DOHH2 (cell line): ENCODE measurements around the gene UMAD1.

ENCODE experiments used
- H3F3A ChIP-seq: fragments of 200-600 bp; sonication (generic), shearing (Covaris generic); 2 replicates; pipeline ENCODE4 v1.6.0; 2016; ENCODE audit warnings: antibody characterized with exemption, mild to moderate bottlenecking; ENCODE audit not compliant: control insufficient read depth, insufficient read depth
- H3K27ac ChIP-seq: fragments of 200-600 bp; sonication (generic); 2 replicates; pipeline ENCODE4 v1.5.1; 2014; ENCODE audit warnings: low read depth, mild to moderate bottlenecking, low read length, moderate library complexity
- H3K27me3 ChIP-seq: fragments of 200-600 bp; sonication (generic); 2 replicates; pipeline ENCODE4 v1.6.1; 2014; ENCODE audit warnings: mild to moderate bottlenecking, low read length, mixed read lengths; ENCODE audit not compliant: control insufficient read depth
- H3K36me3 ChIP-seq: fragments of 200-600 bp; sonication (generic); 2 replicates; pipeline ENCODE4 v1.6.1; 2014; ENCODE audit warnings: mild to moderate bottlenecking, low read length, moderate library complexity, mixed read lengths; ENCODE audit not compliant: control insufficient read depth
- H3K4me1 ChIP-seq: fragments of 200-600 bp; sonication (generic); 2 replicates; pipeline ENCODE4 v1.6.1; 2014; ENCODE audit warnings: mild to moderate bottlenecking, low read length, mixed read lengths; ENCODE audit not compliant: control insufficient read depth
- H3K4me2 ChIP-seq: fragments of 200-600 bp; sonication (generic); 2 replicates; pipeline ENCODE4 v1.6.0; 2014; ENCODE audit warnings: mild to moderate bottlenecking, low read length, moderate library complexity
- H3K4me3 ChIP-seq: fragments of 200-600 bp; sonication (generic); 2 replicates; pipeline ENCODE4 v1.5.1; 2014; ENCODE audit warnings: mild to moderate bottlenecking, low read length, mixed read lengths
- H3K79me2 ChIP-seq: fragments of 200-600 bp; sonication (generic); 2 replicates; pipeline ENCODE4 v1.6.1; 2014; ENCODE audit warnings: mild to moderate bottlenecking, low read length, mixed read lengths; ENCODE audit not compliant: control insufficient read depth
- H3K9me2 ChIP-seq: fragments of 200-600 bp; sonication (generic); replicated peaks from 2 replicates; pipeline ENCODE4 v1.6.1; 2014; ENCODE audit warnings: mild to moderate bottlenecking, low read length, mixed read lengths; ENCODE audit not compliant: control insufficient read depth
- H3K9me3 ChIP-seq: fragments of 200-600 bp; sonication (generic); 2 replicates; pipeline ENCODE4 v1.6.1; 2014; ENCODE audit warnings: antibody characterized with exemption, low read length, mixed read lengths; ENCODE audit not compliant: control insufficient read depth, insufficient read depth
- H4K20me1 ChIP-seq: fragments of 200-600 bp; sonication (generic); 2 replicates; pipeline ENCODE4 v1.6.0; 2014; ENCODE audit warnings: low read depth, mild to moderate bottlenecking, antibody characterized with exemption, low read length, moderate library complexity; ENCODE audit not compliant: control insufficient read depth, insufficient read depth
- CTCF ChIP-seq: fragments of 200-600 bp; sonication (generic); IDR thresholded peaks from one replicate; pipeline ENCODE4 v1.5.1; 2014; ENCODE audit warnings: antibody characterized with exemption, mild to moderate bottlenecking, low read depth, low read length; ENCODE audit not compliant: poor library complexity, severe bottlenecking
- EZH2phosphoT487 ChIP-seq: fragments of 200-600 bp; sonication (generic); IDR thresholded peaks from 2 replicates; pipeline ENCODE4 v1.6.1; 2017; ENCODE audit warnings: borderline replicate concordance, mild to moderate bottlenecking, antibody characterized with exemption, low read length, moderate library complexity, mixed read lengths

Gene UMAD1

DNA sequence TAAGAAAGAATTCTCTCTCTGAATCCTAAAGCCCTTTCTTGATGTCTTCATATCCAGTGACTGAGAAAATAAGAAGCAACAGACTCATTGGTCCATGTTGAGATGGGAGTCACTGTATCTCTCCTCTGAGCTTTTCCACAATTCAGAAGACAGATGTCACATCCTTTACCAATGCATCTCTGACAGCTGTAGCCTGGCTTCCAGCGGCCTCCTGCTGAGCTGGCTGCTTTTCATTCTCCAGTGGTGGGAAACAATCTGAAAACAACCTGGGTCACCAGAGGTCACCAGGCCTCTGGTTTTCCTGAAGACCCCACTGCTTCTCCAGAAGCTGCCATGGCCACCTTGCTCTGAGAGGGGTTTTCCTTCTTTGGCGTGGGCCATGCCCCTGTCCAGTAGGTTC lies 96.1 kb downstream of the UMAD1 start:
- TF ChIP-seq CTCF (no peak), EZH2phosphoT487 (no peak)
- Histone ChIP-seq H3K79me2 (no peaks in the 10 kb centered on the region), H4K20me1 (no peaks in the 10 kb centered on the region)

DNA sequence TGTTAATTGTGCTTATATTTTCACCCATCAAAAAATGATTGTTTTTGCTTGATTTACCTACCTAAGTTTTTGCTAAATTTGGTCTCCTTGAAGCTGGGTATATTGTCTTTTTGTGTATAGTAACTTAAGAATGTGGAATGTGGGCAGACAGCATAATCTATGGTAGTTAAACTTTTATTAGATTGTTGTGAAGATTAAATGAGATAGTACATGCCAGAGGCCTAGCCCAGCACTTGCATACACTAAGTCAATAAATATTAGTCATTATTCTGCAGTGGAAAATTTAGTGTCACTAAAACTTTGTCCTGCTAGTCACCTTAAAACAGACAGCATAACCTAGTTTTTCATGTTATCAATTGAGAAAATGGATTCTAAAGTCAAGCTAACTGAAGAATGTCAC lies 97.1 kb downstream of the UMAD1 start:
- H3K4me3 ChIP-seq, result no peak overlapping the region
- no peaks in the 10 kb centered on the region for H3K79me2 ChIP-seq
- H3F3A ChIP-seq, result no peaks in the 10 kb centered on the region
- H3K36me3 ChIP-seq, result no peaks in the 10 kb centered on the region
- H3K27me3 ChIP-seq, result no peaks in the 10 kb centered on the region
- H4K20me1 ChIP-seq, result no peaks in the 10 kb centered on the region
- no peak overlapping the region for H3K27ac ChIP-seq
- peaks cover 17% of the 10 kb centered on the region for H3K4me1 ChIP-seq
- no peaks in the 10 kb centered on the region for H3K9me2 ChIP-seq
- H3K4me2 ChIP-seq, result no peak overlapping the region
- H3K9me3 ChIP-seq, result no peaks in the 10 kb centered on the region
- no peak for TF ChIP-seq CTCF
- TF ChIP-seq EZH2phosphoT487, result no peak

More for the DNA sequence above, 96.1 kb downstream of the UMAD1 start:
- no peak overlapping the region for H3K27ac ChIP-seq
- H3K9me2 ChIP-seq, result no peaks in the 10 kb centered on the region
- no peaks in the 10 kb centered on the region for H3K36me3 ChIP-seq
- H3K27me3 ChIP-seq, result no peaks in the 10 kb centered on the region
- H3K9me3 ChIP-seq, result no peaks in the 10 kb centered on the region
- H3K4me1 ChIP-seq, result peaks cover 17% of the 10 kb centered on the region
- no peak overlapping the region for H3K4me2 ChIP-seq
- H3F3A ChIP-seq, result no peaks in the 10 kb centered on the region
- H3K4me3 ChIP-seq, result no peak overlapping the region

GRCh38 chr7:7738177-7738576 lies 97.6 kb downstream of the UMAD1 start:
- no peaks in the 10 kb centered on the region for H3K9me2 ChIP-seq
- no peaks in the 10 kb centered on the region for H3K36me3 ChIP-seq
- no peaks in the 10 kb centered on the region for H3K79me2 ChIP-seq
- no peak overlapping the region for H3K4me3 ChIP-seq
- no peaks in the 10 kb centered on the region for H3F3A ChIP-seq
- no peak for TF ChIP-seq EZH2phosphoT487
- no peak for TF ChIP-seq CTCF
- H3K9me3 ChIP-seq, result no peaks in the 10 kb centered on the region
- no peaks in the 10 kb centered on the region for H3K27me3 ChIP-seq
- H4K20me1 ChIP-seq, result no peaks in the 10 kb centered on the region
- no peak overlapping the region for H3K27ac ChIP-seq
- no peak overlapping the region for H3K4me2 ChIP-seq
- peaks cover 17% of the 10 kb centered on the region for H3K4me1 ChIP-seq

DNA sequence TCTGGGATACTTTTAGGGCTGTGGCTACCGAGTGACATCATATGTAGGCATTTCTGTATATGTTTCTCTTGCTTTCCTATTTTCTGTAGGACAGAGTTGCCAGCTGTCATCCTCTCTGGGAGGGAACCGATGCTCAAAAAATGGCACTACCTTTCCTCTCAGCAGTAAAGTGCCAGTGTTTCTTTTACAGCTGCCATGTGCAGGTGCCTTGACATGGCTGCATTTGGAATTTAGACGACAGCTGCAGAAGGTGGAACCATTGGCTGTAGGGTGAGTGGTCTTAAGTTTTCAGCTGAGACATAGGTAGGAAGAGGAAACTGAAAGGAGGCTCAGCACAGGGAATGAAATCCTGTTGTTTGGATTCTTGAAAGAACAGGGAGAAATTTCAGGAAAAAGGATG lies 98.1 kb downstream of the UMAD1 start:
- Histone ChIP-seq H3K4me2 (no peak overlapping the region), H3K9me2 (no peaks in the 10 kb centered on the region), H3F3A (no peaks in the 10 kb centered on the region), H3K4me3 (no peak overlapping the region), H4K20me1 (no peaks in the 10 kb centered on the region), H3K36me3 (no peaks in the 10 kb centered on the region), H3K9me3 (no peaks in the 10 kb centered on the region), H3K4me1 (peaks cover 17% of the 10 kb centered on the region), H3K79me2 (no peaks in the 10 kb centered on the region), H3K27ac (no peak overlapping the region), H3K27me3 (no peaks in the 10 kb centered on the region)
- TF ChIP-seq CTCF, result no peak
- TF ChIP-seq EZH2phosphoT487, result no peak
